Measurements from ENCODE around the gene P2RX6. TPM values are rescaled to one million over a fixed set of nuclear protein-coding genes. Genes with fewer than 3 reads are reported as not detected.

P2RX6 gene
- total and polyA plus RNA-seq, 2 donors (not counting 3 experiments of a cell fraction or from before 2014, with no cell fraction given) = 0.06 TPM; not detected in 1

DNA sequence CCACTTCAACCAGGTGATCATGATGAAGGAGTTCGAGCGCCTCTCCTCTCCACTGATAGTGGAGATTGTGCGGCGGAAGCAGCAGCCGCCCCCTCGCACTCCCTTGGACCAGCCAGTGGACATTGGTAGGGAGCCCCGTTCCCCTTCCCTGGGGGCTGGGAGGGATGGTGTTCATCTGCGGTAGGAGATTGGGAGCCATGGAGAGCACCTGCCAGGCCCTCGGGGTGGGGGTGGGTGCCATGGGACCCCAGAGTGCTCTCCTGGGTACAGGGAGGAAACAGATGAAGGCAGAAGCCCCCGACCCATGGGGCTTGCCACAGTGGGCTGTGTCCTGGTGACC lies 20.1 kb upstream of the P2RX6 start:
- ChIA-PET POLR2A (no interaction called here), CTCF (interaction anchor here (2.3 kb wide), 1 partner anchor 13 kb away, joined by 5 read pairs; the partner anchor contains the start of gene LZTR1)
- TF ChIP-seq, protein P1, sequence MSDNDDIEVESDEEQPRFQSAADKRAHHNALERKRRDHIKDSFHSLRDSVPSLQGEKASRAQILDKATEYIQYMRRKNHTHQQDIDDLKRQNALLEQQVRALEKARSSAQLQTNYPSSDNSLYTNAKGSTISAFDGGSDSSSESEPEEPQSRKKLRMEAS (IDR thresholded peaks at IDR 0.05; ENCODE audit: insufficient read depth, insufficient read length) = no peak
- TF ChIP-seq FOS (IDR thresholded peaks at IDR 0.05; ENCODE audit: borderline replicate concordance, insufficient read depth, low read length) (no peak), MYC (IDR thresholded peaks at IDR 0.05; ENCODE audit: low read depth, low read length) (no peak), POLR2AphosphoS5 (IDR thresholded peaks at IDR 0.05; ENCODE audit: insufficient read depth, low read depth, low read length) (no peak), GATA2 (IDR thresholded peaks at IDR 0.05; ENCODE audit: insufficient read depth, insufficient read length, low read depth, low read length) (no peak), EZH2 (IDR thresholded peaks at IDR 0.05; ENCODE audit: borderline replicate concordance, low read depth, low read length, severe bottlenecking) (no peak), POLR2A (IDR thresholded peaks at IDR 0.05; ENCODE audit: low read depth, low read length) (no peak), JUN (IDR thresholded peaks at IDR 0.05; ENCODE audit: borderline replicate concordance, insufficient read depth, insufficient read length, low read depth) (no peak)
- TF ChIP-seq, protein P2, sequence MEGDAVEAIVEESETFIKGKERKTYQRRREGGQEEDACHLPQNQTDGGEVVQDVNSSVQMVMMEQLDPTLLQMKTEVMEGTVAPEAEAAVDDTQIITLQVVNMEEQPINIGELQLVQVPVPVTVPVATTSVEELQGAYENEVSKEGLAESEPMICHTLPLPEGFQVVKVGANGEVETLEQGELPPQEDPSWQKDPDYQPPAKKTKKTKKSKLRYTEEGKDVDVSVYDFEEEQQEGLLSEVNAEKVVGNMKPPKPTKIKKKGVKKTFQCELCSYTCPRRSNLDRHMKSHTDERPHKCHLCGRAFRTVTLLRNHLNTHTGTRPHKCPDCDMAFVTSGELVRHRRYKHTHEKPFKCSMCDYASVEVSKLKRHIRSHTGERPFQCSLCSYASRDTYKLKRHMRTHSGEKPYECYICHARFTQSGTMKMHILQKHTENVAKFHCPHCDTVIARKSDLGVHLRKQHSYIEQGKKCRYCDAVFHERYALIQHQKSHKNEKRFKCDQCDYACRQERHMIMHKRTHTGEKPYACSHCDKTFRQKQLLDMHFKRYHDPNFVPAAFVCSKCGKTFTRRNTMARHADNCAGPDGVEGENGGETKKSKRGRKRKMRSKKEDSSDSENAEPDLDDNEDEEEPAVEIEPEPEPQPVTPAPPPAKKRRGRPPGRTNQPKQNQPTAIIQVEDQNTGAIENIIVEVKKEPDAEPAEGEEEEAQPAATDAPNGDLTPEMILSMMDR (IDR thresholded peaks at IDR 0.05; ENCODE audit: extremely low read depth in 1 of 2, insufficient read depth in 1 of 2, low read depth in 1 of 2, low read length in 2 of 2) = no peak
- H2AFZ ChIP-seq (ENCODE audit: low read depth, low read length) = no peak overlapping the region
- H3K79me2 ChIP-seq (ENCODE audit: control insufficient read depth, insufficient read depth, low read length) = peaks cover under 1% of the 10 kb centered on the region
- H3K4me1 ChIP-seq (ENCODE audit: control insufficient read depth, extremely low read depth, insufficient read depth, low read length) = no peaks in the 10 kb centered on the region
- H3K4me2 ChIP-seq (ENCODE audit: insufficient read depth, low read length) = no peak overlapping the region
- DNase-seq (ENCODE audit: low read depth, low spot score) (no peak), FAIRE-seq (no peak)
- H3K9me1 ChIP-seq (replicated peaks; ENCODE audit: control insufficient read depth, extremely low read depth, insufficient read depth, low read length) = no peaks in the 10 kb centered on the region
- no peaks in the 10 kb centered on the region for H3K27me3 ChIP-seq (ENCODE audit: control insufficient read depth in 2 of 2, insufficient read depth in 2 of 2, low read length in 2 of 2)
- no peak overlapping the region for H3K27ac ChIP-seq (ENCODE audit: insufficient read depth, low read depth, low read length)
- dilution Hi-C loops (cut with MboI; ENCODE audit: extremely low pct_ligation_motif_present, low sequenced_read_pairs) (no loop called here), intact Hi-C loops (cut with micrococcal nuclease) (no loop called here)
- no peak overlapping the region for H3K9ac ChIP-seq (replicated peaks; ENCODE audit: extremely low read depth, insufficient read depth, low read length)
- BruUV-seq (replicated peaks) = no TSS peak
- no peaks in the 10 kb centered on the region for H3K9me3 ChIP-seq (replicated peaks; ENCODE audit: control insufficient read depth, insufficient read depth, low read length)
- peaks cover 5 to 36% of the 10 kb centered on the region in 2 experiments for H3K36me3 ChIP-seq (ENCODE audit: control insufficient read depth in 2 of 2, extremely low read depth in 1 of 2, insufficient read depth in 2 of 2, low read length in 2 of 2)
- no peak overlapping the region for H3K4me3 ChIP-seq (replicated peaks in 1 of 3; ENCODE audit: insufficient read depth in 1 of 3, low read depth in 1 of 3, low read length in 3 of 3)
- no peaks in the 10 kb centered on the region for H4K20me1 ChIP-seq (replicated peaks; ENCODE audit: control insufficient read depth, extremely low read depth, insufficient read depth, low read length)

Measured in endothelial cell of umbilical vein (primary cell).